ENCODE measurements around the gene CHAMP1.
"Not testable (repeated sequence)": the region's sequence is repeated elsewhere in the genome, so short reads cannot be mapped to it uniquely, and the experiment has no call there.

Gene CHAMP1

DNA sequence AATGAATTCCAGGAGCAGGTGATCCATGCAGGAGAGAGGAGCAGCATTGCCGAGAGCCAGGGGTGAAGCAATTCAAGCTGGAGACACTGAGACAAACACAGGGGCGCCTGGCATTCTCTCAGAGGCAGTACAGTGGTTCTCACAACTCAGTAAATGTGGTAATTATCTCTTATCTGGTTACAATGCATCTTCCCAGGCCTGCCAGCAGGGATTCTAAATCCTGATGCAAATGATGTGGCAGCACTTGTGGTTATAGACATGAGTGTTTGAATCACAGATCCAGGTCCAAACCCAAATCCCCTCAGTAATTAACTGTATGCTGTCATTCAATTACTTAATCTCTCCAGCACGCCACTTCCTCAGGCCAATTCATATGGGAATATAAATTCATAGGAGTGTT is 19.6 kb downstream of the CHAMP1 start:
- DNase-seq (ENCODE audit: low read depth in 3 of 3) = not testable (repeated sequence)

DNA sequence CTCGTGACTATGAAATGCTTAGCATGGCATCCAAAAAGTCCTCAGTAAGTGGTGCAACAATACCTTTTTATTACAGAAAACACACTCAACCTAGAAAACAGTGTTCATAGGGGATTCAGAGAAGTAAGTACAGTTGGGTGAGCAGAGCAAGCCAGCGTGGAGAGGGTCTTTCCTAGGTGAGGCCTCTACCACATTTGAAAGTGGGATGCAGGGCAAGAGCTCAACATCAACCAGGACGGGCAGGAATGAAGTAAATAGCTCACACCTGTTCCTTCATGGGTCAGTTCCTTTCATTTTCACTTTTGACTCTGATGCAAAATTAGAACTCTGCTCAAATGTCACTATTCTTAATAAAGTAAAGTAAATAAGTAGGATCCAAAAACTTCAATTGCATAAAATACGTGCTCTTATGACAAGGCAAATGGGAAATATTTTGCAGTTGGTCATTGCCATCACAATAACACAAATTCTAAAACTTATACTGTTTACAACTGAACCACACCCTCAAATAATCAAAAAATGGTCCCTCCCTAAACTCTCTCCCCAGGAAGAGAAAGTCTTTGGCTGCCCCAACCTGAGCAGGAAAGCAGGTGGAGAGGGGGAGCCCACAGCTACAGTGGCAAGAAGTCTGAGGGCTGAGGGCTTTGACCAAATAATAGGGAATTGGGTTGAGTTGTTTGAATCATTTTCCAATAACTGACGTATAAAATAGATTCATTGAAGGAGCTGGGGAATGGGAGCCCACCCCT is 20.2 kb downstream of the CHAMP1 start:
- DNase-seq (ENCODE audit: low read depth in 3 of 3) = no peak

DNA sequence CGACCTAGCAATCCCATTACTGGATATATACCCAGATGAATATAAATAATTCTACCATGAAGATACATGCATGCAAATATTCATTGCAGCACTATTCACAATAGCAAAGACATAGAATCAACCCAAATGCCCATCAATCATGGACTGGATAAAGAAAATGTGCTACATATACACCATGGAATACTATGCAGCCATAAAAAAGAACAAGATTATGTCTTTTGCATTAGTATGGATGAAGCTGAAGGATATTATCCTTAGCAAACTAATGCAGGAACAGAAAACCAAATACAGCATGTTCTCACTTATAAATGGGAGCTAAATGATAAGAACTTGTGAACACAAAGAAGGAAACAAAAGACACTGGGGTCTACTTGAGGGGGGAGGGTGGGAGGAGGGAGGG is 22.2 kb downstream of the CHAMP1 start:
- not testable (repeated sequence) for DNase-seq (ENCODE audit: low read depth in 3 of 3)

DNA sequence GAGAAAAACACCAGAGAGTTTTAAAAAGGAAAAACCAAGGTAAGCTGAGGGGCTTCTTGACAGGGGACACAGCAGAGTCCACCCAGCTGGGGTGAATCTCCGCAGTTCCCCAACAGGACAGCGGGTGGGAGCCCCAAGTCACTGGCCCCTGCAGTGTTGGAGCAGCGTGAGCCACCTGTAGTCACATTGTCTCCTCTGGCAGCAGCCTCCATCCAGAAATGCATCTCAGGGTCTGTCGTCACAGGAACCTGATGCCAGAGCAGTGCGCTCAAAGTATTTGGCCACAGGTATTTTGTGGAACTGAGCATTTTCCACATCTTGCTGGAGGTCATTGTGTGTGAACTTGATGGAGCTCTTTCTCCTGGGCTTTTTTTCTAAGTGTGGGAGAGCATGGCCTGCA is 24.7 kb downstream of the CHAMP1 start:
- no peak for DNase-seq (ENCODE audit: low read depth in 3 of 3)

DNA sequence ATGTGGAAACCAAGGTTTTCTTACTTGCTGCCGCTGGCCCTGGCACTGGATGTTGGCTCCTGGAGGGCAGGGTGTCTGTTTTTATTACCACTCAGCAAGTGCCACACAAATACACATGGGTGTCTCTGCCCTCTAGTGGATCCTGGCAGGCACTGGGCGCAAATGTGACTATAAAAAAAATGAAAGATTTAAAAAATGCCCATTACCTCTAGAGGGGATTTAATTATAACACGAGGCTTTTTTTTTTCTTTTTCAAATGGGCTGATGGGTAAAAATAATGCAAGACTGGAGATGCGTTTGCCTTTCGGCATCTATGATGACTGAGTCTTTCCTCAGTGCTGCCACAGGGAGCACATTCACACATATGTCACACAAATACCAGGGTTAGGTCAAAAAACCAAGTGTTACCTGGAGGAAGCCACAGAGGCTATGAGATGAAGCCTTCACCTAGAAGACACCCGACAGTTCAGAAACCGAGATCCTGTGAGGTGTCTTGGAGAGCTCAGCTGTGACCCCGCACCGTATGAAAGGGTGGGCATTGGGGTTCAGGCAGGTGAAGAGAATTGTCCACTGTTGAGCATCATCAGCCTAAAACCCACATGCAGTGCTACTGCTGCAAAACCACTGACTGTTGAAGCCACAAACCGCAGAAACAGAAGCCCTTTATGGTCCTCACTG is 25.7 kb downstream of the CHAMP1 start:
- DNase-seq (ENCODE audit: low read depth in 3 of 3) = peak in 2 of 3 experiments; percentile 21 to 28

DNA sequence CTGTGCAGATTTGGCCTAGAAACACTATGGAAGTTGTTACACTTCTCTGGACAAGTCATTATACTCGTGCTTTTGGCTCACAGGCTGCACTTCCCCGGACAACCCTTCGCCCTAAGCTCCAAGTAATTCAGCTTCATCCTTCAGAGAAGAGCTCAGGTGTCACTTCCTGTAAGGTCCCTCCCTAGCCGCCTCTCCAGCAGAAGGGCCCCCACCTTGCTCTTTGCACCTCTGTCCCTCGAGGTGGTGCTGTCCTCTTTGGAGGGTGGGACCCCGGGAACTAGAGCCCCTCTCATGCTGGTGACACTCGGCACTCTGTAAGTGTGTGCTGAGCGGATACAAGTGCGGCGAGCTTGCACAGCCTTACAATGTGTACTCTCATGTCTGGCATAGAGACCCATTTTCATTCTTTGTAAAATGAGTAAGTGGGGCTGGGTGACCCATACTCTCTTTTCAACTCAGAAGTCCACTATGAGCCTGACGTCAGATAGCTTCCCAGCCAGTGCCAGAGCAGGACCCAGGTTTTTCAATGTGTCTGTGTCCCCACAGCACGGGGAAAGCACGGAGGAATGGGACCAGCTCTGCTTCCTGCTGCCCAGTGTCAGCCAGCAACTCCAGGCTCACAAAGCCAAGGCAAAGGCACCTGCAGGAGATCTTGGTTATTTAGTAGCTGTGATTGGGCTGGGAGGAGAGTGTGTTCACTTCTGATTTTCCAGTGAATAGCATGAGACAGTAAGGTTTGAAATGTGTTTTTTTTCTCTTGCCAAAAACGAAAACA is 26.9 kb downstream of the CHAMP1 start:
- DNase-seq (ENCODE audit: low read depth in 3 of 3) = no peak

DNA sequence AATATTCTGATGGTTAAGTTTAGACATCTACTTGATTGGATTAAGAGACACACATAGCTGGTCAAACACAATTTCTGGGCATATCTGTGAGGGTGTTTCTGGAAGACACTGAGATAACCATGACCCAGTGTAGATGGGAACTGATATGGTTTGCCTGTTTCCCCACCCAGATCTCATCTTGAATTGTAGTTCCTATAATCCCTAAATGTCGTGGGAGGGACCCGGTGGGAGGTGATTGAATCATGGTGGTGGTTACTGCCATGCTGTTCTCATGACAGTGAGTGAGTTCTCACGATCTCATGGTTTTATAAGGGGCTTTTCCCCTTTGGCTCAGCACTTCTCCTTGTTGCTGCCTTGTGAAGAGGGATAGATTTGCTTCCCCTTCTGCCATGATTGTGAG is 33.0 kb downstream of the CHAMP1 start:
- DNase-seq (ENCODE audit: low read depth in 3 of 3) = not testable (repeated sequence)

DNA sequence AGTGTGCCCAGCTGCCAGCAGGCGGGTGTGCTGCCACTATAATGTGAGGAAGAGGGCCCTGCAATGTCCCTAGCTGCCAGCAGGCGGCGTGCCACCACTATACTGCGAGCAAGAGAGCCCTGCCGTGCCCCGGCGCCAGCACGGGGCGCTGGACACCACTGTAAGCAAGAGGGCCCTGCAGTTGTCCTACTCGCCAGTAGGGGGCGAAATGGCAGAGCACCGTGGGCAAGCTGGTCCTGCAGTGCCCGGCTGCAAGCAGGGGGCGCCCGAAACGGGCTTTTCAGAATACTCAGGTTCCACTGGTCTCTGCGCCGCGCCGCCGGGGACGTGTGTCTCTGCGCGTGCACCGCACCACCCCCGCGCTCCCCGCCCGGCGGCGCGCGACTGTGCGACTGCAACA is 38.5 kb downstream of the CHAMP1 start:
- peak in 1 of 3 experiments; percentile 34 for DNase-seq (ENCODE audit: low read depth in 3 of 3)

DNA sequence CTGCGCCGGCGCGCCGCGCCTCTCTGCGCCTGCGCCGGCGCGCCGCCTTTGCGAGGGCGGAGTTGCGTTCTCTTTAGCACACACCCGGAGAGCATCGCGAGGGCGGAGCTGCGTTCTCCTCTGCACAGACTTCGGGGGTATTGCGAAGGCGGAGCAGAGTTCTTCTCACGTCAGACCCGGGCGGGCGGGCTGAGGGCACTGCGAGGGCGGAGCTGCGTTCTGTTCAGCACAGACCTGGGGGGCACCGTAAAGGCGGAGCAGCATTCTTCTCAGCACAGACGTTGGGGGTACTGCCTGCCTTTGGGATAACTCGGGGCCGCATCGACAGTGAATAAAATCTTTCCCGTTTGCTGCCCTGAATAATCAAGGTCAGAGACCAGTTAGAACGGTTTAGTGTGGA is 39.1 kb downstream of the CHAMP1 start:
- DNase-seq (ENCODE audit: low read depth in 3 of 3) = not testable (repeated sequence)

All from stimulated activated CD4-positive, alpha-beta T cell treated with anti-CD3 and anti-CD28 coated beads, TNF-alpha, amount 100 ng/mL, for 24 hours (primary cell).